ENCODE measurements around the gene ZNF543.
"Not testable (repeated sequence)": the region's sequence is repeated elsewhere in the genome, so short reads cannot be mapped to it uniquely, and the experiment has no call there.

Gene ZNF543

DNA sequence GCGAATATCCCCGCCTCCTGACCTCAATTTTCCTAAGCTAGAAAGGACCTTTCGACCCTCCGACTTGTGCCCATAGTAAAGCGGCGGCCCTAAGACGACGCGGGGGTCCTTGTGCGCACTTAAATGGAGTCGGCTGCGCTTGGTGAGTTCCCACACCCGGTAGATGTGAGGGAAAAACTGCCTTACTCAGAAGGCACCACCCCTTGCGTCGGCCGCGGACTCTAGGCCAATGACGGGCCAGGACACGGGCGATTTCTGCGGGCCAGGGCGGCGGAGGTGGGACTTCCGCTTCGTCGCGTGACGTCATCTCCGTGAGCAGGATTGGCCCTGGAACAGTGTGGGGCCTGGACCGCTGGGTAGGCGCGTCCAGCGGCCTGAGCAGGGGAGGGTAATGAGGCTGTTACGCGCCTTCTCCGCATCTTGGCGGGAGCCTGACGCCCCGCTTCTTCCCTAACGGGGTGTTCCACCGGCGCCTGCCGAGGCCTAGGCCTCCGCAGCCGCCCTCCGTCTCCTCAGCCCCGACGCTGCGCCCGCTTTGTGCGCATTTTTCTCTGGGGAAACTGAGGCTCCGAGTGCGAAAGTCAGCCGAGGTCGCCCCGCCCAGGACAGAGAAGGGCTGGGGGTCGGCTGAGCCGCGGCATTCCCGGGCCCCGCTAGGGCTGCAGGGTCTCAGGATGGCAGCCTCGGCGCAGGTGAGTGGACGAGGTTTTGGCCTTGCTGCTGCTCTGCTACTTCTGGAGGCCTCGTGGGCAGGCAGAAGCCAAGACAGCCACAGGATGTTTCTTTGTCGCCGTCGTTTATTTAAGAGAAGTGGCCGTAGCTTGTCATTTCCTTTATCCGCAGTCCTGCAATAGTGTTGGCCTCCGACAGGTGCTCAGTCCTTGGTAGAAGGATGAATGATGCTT lies at the start of gene ZNF543:
ZNF543 (plus strand) TSS at position 293 of the 905 bp plus-strand sequence; CDS start at position 675, 382 bp downstream.
- TF ChIP-seq, protein P1, sequence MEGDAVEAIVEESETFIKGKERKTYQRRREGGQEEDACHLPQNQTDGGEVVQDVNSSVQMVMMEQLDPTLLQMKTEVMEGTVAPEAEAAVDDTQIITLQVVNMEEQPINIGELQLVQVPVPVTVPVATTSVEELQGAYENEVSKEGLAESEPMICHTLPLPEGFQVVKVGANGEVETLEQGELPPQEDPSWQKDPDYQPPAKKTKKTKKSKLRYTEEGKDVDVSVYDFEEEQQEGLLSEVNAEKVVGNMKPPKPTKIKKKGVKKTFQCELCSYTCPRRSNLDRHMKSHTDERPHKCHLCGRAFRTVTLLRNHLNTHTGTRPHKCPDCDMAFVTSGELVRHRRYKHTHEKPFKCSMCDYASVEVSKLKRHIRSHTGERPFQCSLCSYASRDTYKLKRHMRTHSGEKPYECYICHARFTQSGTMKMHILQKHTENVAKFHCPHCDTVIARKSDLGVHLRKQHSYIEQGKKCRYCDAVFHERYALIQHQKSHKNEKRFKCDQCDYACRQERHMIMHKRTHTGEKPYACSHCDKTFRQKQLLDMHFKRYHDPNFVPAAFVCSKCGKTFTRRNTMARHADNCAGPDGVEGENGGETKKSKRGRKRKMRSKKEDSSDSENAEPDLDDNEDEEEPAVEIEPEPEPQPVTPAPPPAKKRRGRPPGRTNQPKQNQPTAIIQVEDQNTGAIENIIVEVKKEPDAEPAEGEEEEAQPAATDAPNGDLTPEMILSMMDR (conservative IDR thresholded peaks at IDR 0.05; ENCODE audit: low read depth): no peak
- POLR2A ChIA-PET (ENCODE audit: low non-redundant PET): interaction anchor here (0.6 kb wide), 3 partner anchors 18 to 684 kb away, joined by 3 read pairs; no protein-coding TSS in a partner anchor
- peak; percentile 98 for DNase-seq (ENCODE audit: low spot score)
- peak within 1 kb of the TSS; percentile 74 for H3K27ac ChIP-seq
- CTCF ChIA-PET: no interaction called here

DNA sequence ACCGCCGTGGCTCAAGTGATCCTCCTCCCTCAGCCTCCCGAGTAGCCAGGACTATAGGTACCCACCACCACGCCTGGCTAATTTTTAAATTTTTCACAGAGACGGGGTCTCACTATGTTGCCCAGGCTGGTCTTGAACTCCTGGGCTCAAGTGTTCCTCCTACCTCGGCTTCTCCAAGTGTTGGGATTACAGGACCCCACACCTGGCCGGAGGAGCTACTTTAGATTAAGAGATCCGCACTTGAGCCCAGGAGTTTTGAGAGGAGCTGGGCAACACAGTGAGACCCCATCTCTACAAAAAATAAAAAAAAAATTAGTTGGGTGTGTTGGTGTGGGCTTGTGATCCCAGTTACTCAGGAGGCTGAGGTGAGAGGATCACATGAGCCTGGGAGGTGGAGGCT lies 49.0 kb upstream of the ZNF543 start:
- TF ChIP-seq, protein P1 (conservative IDR thresholded peaks at IDR 0.05; ENCODE audit: low read depth): no peak
- ChIA-PET CTCF (no interaction called here), POLR2A (ENCODE audit: low non-redundant PET) (no interaction called here)
- DNase-seq (ENCODE audit: low spot score): no peak
- H3K27ac ChIP-seq: no peak overlapping the region

DNA sequence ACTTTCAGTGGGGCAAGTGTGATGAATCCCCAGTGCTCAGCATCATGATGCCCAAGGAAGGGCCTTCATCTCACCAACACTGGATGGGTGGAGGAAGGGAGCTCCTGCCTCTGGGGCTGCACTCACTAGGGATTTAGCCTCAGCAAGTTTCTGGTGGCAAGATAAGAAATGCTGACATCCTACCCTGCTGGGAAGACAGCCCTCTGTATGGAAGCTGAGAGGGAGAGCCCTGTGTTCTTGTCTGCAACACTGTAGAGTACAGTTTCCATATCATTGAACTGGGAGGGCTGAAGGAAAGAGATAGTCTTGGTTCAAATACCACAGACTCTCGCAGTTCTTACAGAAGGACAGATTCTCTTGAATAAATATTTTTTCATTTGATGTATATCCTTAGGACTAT lies 47.3 kb upstream of the ZNF543 start:
- ChIA-PET CTCF (no interaction called here), POLR2A (ENCODE audit: low non-redundant PET) (no interaction called here)
- DNase-seq (ENCODE audit: low spot score): no peak
- no peak overlapping the region for H3K27ac ChIP-seq
- TF ChIP-seq, protein P1 (conservative IDR thresholded peaks at IDR 0.05; ENCODE audit: low read depth): no peak

DNA sequence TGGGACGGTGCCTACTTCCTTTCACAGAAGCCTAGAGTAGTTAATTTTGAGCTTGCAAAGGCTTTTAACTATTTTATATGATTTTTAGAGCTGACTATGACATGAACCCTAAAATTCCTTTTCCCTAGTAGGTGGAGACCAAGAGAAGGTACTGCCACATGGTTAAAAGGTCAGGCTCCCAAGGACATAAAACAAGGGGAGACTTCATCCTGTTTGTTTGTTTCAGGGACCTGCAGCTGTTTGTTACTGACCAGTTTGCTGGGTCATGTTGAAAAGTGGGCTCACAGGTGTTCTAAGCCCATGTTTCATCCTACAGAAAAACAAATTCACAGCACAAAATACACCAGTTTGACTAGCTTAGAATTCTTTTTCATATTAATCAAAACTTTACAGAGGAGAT lies 43.8 kb upstream of the ZNF543 start:
- DNase-seq (ENCODE audit: low spot score): no peak
- TF ChIP-seq, protein P1 (conservative IDR thresholded peaks at IDR 0.05; ENCODE audit: low read depth): no peak
- H3K27ac ChIP-seq: no peak overlapping the region
- POLR2A ChIA-PET (ENCODE audit: low non-redundant PET): no interaction called here
- CTCF ChIA-PET: no interaction called here

DNA sequence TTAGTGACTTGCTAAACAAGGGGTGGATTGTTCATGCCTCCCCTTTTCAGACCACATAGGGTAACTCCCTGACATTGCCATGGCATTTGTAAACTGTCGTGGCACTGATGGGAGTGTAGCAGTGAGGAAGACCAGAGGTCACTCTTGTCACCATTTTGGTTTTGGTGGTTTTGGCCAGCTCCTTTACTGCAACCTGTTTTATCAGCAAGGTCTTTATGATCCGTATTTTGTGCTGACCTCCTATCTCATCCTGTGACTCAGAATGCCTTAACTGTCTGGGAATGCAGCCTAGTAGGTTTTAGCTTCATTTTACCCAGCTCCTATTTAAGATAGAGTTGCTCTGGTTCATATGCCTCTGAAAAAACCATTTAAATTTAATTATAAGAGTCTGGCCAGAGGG lies 41.8 kb upstream of the ZNF543 start:
- H3K27ac ChIP-seq; CTCF ChIA-PET; POLR2A ChIA-PET (ENCODE audit: low non-redundant PET); DNase-seq (ENCODE audit: low spot score): not testable (repeated sequence)

DNA sequence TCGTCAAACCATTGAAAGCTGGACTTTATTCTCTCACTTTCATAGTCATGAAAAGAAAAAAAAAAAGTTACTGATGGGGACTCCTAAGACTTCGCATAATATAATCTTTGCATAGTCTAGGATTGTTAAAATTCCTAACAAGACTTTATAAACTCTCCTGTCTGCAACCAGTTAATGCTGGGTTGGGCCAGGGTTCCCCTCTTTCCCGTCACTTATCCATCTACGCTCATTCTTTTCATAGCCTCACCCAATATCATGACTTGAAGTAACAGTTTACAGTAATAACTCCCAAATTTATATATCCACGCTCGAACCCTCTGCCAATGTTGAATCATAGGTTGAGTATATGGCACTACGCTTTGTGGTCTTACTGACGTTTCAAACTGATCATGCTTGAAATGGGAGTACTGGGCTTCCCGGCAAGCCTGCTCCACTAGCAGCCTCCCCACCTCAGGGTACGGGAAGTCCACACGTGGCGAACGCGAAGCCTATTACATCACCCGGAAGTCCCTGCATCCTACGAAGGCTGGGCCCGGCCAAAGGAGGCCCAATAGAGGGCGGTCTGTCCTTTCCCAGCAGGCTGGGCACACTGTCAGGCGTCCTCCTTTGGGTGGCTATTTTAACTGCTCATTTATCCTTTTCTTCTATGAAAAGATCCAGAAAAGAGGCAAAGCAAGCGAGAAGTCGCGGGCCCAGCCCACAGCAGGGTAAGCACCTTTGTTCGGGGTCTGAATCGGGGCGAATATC lies 40.7 kb upstream of the ZNF543 start:
- POLR2A ChIA-PET (ENCODE audit: low non-redundant PET): no interaction called here
- TF ChIP-seq, protein P1 (conservative IDR thresholded peaks at IDR 0.05; ENCODE audit: low read depth): peak; percentile 31
- peak overlapping the region; percentile 97 for H3K27ac ChIP-seq
- CTCF ChIA-PET: no interaction called here
- DNase-seq (ENCODE audit: low spot score): peak; percentile 94
